ENCODE results near the gene SNX17.
"Not testable (repeated sequence)": the region's sequence is repeated elsewhere in the genome, so short reads cannot be mapped to it uniquely, and the experiment has no call there.

The SNX17 gene

GRCh38 chr2:27370026-27370815 is at the start of gene SNX17, which contains the start of gene EIF2B4:
Gene SNX17 (plus strand): TSS chr2:27370616. CDS start chr2:27370744, 128 bp downstream.
Gene EIF2B4 (minus strand): TSS chr2:27370338. CDS start chr2:27370314, 24 bp downstream.
- peak; percentile 99 for DNase-seq

GRCh38 chr2:27320958-27321543 is 49.4 kb upstream of the SNX17 start:
- peak; percentile 57 for DNase-seq

GRCh38 chr2:27322301-27322765 is 48.1 kb upstream of the SNX17 start:
- peak; percentile 53 for DNase-seq

GRCh38 chr2:27322766-27323595 is 47.4 kb upstream of the SNX17 start, which contains the start of gene MPV17:
Gene MPV17 (minus strand): TSS chr2:27323097. CDS start chr2:27322517, 580 bp downstream.
- DNase-seq: peak; percentile 97

- peak; percentile 36 for DNase-seq
These were observed 46.7 kb upstream of the SNX17 start for GRCh38 chr2:27323596-27324285.

GRCh38 chr2:27324720-27325119 is 45.7 kb upstream of the SNX17 start:
- peak; percentile 18 for DNase-seq

GRCh38 chr2:27335311-27335710 is 35.1 kb upstream of the SNX17 start:
- DNase-seq: no peak

GRCh38 chr2:27336173-27336572 is 34.2 kb upstream of the SNX17 start:
- DNase-seq: no peak

- no peak for DNase-seq
These were observed 22.8 kb upstream of the SNX17 start for GRCh38 chr2:27347641-27348040.

- DNase-seq: no peak
These were observed 20.2 kb upstream of the SNX17 start for GRCh38 chr2:27350106-27350693.

- DNase-seq: no peak
These were observed 18.4 kb upstream of the SNX17 start for GRCh38 chr2:27351802-27352598.

GRCh38 chr2:27353386-27353761 is 17.0 kb upstream of the SNX17 start:
- not testable (repeated sequence) for DNase-seq

GRCh38 chr2:27353762-27354596 is 16.4 kb upstream of the SNX17 start:
- peak; percentile 90 for DNase-seq

- no peak for DNase-seq
These were observed 15.9 kb upstream of the SNX17 start for GRCh38 chr2:27354597-27354927.

- peak; percentile 85 for DNase-seq
These were observed 14.4 kb upstream of the SNX17 start for GRCh38 chr2:27356056-27356381.

- peak; percentile 99 for DNase-seq
These were observed 13.8 kb upstream of the SNX17 start, which contains the start of gene GTF3C2 for GRCh38 chr2:27356382-27357181. Gene GTF3C2 (minus strand): TSS chr2:27356764. CDS start chr2:27343554, 13,210 bp downstream.

GRCh38 chr2:27362678-27363420 is 7.6 kb upstream of the SNX17 start:
- DNase-seq: no peak

GRCh38 chr2:27363933-27364332 is 6.5 kb upstream of the SNX17 start:
- DNase-seq: no peak

GRCh38 chr2:27369471-27370025 is 868 bp upstream of the SNX17 start:
- peak; percentile 65 for DNase-seq

All from hematopoietic multipotent progenitor cell treated with erythropoietin and hydrocortisone succinate and interleukin-3 and kit ligand, for 6 days (in vitro differentiated cells).